ENCODE results near the gene PRDX1.
A peak's percentile ranks its signal among the peaks of the same experiment; 100 is the strongest.

Gene PRDX1

DNA sequence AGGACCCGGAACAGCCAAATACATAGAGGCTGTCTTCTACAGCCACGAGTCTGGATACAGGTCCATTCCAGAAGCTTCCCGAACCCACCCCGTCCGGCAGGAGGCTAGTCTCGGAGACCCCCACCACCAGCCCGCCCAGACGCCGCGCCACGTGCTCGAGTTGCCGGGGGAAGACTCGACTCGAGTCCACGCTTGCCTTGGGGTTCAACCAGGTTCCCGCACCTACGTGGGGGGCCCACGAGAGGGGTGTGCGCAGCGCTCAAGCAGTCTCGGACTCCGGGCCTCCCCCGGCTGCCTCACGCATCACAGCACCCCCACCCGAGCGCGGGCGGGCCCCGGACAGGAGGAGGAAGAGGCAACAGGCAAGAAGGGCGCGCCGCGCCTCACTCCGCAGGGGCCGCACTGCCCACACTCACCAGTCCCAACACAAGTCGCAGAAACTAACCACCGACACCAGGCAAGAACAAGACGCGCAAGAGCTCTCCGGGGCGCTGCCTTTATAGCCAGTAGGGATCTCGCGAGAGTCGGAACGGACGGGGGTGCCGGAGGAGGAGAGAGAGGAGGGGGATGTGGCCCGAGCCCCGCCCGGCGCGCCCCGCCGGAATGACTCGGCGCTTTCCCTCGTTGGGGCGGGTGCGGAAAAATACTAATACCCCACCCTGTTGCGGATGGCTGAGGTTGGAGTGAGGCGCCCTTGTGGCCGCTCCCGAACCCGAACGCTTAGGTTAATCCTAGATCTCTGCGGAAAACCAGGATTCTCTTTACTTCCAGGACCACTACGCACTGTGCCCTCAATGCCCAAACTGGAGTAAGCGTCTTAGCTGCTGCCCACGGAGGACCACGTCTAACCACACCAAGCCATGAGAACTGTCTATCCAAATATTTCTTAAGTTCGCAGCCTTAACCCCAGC is at the start of gene PRDX1:
TSS of gene PRDX1 (minus strand) at position 472 of the 911 bp plus-strand sequence. CDS start 2,841 bp downstream, outside the sequence.
- H3K4me3 ChIP-seq (ENCODE audit: low read depth, low read length) = peak within 1 kb of the TSS; percentile 98
- in situ Hi-C loops (cut with HindIII; ENCODE audit: low sequenced_read_pairs) = no loop called here
- peak; percentile 82 for DNase-seq (ENCODE audit: low read depth)
- TF ChIP-seq, protein P1, sequence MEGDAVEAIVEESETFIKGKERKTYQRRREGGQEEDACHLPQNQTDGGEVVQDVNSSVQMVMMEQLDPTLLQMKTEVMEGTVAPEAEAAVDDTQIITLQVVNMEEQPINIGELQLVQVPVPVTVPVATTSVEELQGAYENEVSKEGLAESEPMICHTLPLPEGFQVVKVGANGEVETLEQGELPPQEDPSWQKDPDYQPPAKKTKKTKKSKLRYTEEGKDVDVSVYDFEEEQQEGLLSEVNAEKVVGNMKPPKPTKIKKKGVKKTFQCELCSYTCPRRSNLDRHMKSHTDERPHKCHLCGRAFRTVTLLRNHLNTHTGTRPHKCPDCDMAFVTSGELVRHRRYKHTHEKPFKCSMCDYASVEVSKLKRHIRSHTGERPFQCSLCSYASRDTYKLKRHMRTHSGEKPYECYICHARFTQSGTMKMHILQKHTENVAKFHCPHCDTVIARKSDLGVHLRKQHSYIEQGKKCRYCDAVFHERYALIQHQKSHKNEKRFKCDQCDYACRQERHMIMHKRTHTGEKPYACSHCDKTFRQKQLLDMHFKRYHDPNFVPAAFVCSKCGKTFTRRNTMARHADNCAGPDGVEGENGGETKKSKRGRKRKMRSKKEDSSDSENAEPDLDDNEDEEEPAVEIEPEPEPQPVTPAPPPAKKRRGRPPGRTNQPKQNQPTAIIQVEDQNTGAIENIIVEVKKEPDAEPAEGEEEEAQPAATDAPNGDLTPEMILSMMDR (IDR thresholded peaks at IDR 0.05; ENCODE audit: low read depth, low read length, missing control alignments) = peak; percentile 4

DNA sequence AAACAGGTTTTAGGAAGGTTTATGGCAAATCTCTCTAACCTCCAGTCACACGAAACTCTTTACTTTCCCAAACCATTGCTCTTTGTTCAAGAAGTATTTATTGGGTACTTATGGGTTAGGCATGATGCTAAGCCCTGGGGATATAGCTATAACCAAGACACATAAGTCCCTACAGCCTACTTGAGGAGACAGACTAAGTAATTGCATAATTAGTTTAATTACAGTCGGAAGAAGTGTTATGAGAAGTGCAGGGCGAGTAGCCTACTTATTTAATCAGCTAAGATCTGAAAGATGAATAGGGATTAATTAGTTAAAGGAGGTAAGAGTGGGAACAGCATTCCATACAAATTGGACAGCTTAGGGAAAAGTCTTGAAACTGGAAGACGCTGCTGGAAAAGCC is 48.9 kb upstream of the PRDX1 start:
- in situ Hi-C loops (cut with HindIII; ENCODE audit: low sequenced_read_pairs) = no loop called here
- TF ChIP-seq, protein P1 (IDR thresholded peaks at IDR 0.05; ENCODE audit: low read depth, low read length, missing control alignments) = no peak
- H3K4me3 ChIP-seq (ENCODE audit: low read depth, low read length) = no peak overlapping the region
- no peak for DNase-seq (ENCODE audit: low read depth)

DNA sequence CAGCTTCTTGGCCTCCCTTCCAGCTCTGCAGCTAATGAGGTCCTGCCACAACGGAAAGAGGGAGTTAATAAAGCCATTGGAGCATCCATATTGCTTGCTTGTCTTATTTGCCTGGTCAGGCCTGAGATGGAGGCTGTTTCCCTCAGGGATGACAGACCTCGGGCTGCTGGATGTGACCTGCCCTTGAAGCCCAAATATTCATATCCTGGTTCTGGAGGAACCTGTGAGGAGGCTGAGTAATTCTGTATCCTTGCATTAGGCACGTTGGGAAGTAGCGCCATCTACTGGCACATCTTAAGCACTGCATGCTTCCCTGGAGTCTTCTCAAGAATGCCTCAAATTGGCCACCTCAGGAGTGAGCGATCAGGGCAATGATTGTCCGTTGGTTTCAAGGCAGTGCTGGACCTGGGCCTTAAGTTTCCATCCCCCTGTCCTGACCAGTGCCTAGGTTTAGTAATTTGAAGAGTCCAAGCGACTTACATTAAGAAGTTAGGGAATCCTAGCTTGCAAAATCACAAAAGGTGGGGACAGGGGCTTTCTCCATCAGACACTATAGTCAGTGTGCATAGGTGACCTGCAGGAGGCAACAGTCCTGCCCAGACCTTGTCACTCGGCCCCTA is 48.4 kb upstream of the PRDX1 start:
- TF ChIP-seq, protein P1 (IDR thresholded peaks at IDR 0.05; ENCODE audit: low read depth, low read length, missing control alignments) = peak; percentile 99
- no peak overlapping the region for H3K4me3 ChIP-seq (ENCODE audit: low read depth, low read length)
- in situ Hi-C loops (cut with HindIII; ENCODE audit: low sequenced_read_pairs) = no loop called here

DNA sequence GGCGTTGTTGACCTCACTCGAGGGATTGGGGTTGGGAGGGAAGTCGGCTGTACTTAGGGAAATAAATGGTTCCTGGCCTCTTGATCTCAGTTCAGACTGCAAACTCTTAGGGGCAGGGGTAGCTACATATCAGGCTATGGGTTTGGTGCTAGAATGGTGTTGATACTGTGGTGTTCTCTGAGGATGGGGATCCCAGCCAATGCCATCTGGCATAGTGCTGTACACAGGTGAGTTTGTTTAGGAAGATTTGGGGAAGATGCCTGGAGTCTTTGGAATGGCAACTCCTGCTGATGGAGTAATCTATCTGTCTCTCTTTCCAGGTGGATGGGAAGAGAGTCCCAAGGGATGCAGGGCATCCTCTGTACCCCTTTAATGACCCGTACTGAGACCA is 47.9 kb upstream of the PRDX1 start:
- TF ChIP-seq, protein P1 (IDR thresholded peaks at IDR 0.05; ENCODE audit: low read depth, low read length, missing control alignments) = no peak
- no peak overlapping the region for H3K4me3 ChIP-seq (ENCODE audit: low read depth, low read length)
- in situ Hi-C loops (cut with HindIII; ENCODE audit: low sequenced_read_pairs) = no loop called here
- DNase-seq (ENCODE audit: low read depth) = no peak

More for the DNA sequence above, 48.4 kb upstream of the PRDX1 start:
- DNase-seq (ENCODE audit: low read depth) = peak; percentile 64

- in situ Hi-C loops (cut with HindIII; ENCODE audit: low sequenced_read_pairs) = no loop called here
- H3K4me3 ChIP-seq (ENCODE audit: low read depth, low read length) = no peak overlapping the region
- TF ChIP-seq, protein P1 (IDR thresholded peaks at IDR 0.05; ENCODE audit: low read depth, low read length, missing control alignments) = no peak
- DNase-seq (ENCODE audit: low read depth) = no peak
Observed at GRCh38 chr1:45568421-45568820, 46.7 kb upstream of the PRDX1 start.

DNA sequence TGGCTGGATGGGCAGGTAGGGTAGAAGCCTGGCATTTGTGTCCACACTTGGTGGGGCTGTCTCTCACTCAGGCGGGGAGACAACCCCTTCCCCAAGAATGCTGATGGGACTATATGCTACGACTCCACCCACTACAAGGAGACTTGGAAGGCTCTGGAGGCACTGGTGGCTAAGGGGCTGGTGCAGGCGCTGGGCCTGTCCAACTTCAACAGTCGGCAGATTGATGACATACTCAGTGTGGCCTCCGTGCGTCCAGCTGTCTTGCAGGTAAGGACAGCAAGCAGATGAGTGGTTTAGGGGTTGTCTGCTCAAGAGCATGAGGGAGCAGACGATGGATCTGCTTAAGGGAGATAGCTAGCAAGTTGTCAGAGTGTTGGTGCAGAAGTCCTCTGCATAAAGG is 46.2 kb upstream of the PRDX1 start:
- TF ChIP-seq, protein P1 (IDR thresholded peaks at IDR 0.05; ENCODE audit: low read depth, low read length, missing control alignments) = no peak
- in situ Hi-C loops (cut with HindIII; ENCODE audit: low sequenced_read_pairs) = no loop called here

More for the DNA sequence above, 46.2 kb upstream of the PRDX1 start:
- no peak overlapping the region for H3K4me3 ChIP-seq (ENCODE audit: low read depth, low read length)
- no peak for DNase-seq (ENCODE audit: low read depth)
